Esophagus squamous epithelium (tissue), 4 donors: ENCODE data around the gene ALDH1A3.

Experiments
- POLR2A ChIP-seq, 4 donors: fragments of 450-650 bp; IDR thresholded peaks; one replicate each; pipeline ENCODE4 v1.6.1; 2017; ENCODE audit warnings: antibody characterized with exemption in 4 of 4, mild to moderate bottlenecking in 4 of 4, moderate library complexity in 3 of 4
- TF ChIP-seq, protein P1 (sequence below), 6 experiments: fragments of 450-650 bp in 4 of 6; fragments of 200-600 bp in 2 of 6; sonication (generic) in 2 of 6; IDR thresholded peaks; one replicate each; pipeline ENCODE4 v1.5.1; 2016 to 2019; ENCODE audit warnings: antibody characterized with exemption in 6 of 6, mild to moderate bottlenecking in 4 of 6, moderate library complexity in 4 of 6

DNA sequence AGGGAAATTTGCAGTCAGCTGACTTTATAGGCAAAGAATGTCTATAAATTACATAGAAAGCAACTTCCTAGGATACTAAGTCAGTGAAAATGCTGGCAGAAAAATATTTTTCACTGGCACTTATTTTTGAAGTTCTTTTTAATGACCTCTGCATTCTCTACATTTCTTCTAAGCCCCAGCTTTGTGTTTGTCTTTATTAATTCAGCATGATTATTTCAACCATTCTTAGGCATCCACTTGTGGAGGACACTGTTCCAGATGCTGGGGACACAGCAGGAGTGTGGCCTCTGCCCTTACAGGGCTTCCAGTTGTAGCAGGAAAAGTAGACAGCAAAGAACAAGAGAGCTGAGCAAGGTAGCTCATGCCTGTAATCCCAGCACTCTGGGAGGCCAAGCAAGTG is 54.5 kb downstream of the ALDH1A3 start:
- TF ChIP-seq, protein P1, sequence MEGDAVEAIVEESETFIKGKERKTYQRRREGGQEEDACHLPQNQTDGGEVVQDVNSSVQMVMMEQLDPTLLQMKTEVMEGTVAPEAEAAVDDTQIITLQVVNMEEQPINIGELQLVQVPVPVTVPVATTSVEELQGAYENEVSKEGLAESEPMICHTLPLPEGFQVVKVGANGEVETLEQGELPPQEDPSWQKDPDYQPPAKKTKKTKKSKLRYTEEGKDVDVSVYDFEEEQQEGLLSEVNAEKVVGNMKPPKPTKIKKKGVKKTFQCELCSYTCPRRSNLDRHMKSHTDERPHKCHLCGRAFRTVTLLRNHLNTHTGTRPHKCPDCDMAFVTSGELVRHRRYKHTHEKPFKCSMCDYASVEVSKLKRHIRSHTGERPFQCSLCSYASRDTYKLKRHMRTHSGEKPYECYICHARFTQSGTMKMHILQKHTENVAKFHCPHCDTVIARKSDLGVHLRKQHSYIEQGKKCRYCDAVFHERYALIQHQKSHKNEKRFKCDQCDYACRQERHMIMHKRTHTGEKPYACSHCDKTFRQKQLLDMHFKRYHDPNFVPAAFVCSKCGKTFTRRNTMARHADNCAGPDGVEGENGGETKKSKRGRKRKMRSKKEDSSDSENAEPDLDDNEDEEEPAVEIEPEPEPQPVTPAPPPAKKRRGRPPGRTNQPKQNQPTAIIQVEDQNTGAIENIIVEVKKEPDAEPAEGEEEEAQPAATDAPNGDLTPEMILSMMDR (IDR thresholded peaks at IDR 0.05) = no peak
- TF ChIP-seq POLR2A (IDR thresholded peaks at IDR 0.05) = no peak
